ENCODE data around the gene DISC1.
A peak's percentile ranks its signal among the peaks of the same experiment; 100 is the strongest.

The DISC1 gene

GRCh38 chr1:231674575-231674974 lies 48.0 kb downstream of the DISC1 start:
- no peak for DNase-seq

GRCh38 chr1:231676487-231676886 lies 49.9 kb downstream of the DISC1 start:
- DNase-seq: no peak

- no peak for DNase-seq
These were observed 50.9 kb downstream of the DISC1 start for GRCh38 chr1:231677442-231677841.

GRCh38 chr1:231678011-231678432 lies 51.4 kb downstream of the DISC1 start:
- no peak for DNase-seq

- no peak for DNase-seq
These were observed 52.5 kb downstream of the DISC1 start for GRCh38 chr1:231679109-231679508.

GRCh38 chr1:231681006-231681405 lies 54.4 kb downstream of the DISC1 start:
- no peak for DNase-seq

- DNase-seq: no peak
These were observed 56.2 kb downstream of the DISC1 start for GRCh38 chr1:231682779-231683178.

GRCh38 chr1:231683439-231684165 lies 57.0 kb downstream of the DISC1 start:
- peak; percentile 62 for DNase-seq

GRCh38 chr1:231684356-231685244 lies 58.0 kb downstream of the DISC1 start:
- peak; percentile 92 for DNase-seq

GRCh38 chr1:231686384-231686783 lies 59.8 kb downstream of the DISC1 start:
- no peak for DNase-seq

GRCh38 chr1:231688989-231689388 lies 62.4 kb downstream of the DISC1 start:
- DNase-seq: no peak

GRCh38 chr1:231690059-231690458 lies 63.5 kb downstream of the DISC1 start:
- no peak for DNase-seq

GRCh38 chr1:231691618-231692259 lies 65.1 kb downstream of the DISC1 start:
- no peak for DNase-seq

GRCh38 chr1:231693361-231694074 lies 66.9 kb downstream of the DISC1 start:
- DNase-seq: no peak

GRCh38 chr1:231694075-231694431 lies 67.5 kb downstream of the DISC1 start:
- DNase-seq: no peak

- no peak for DNase-seq
These were observed 68.0 kb downstream of the DISC1 start for GRCh38 chr1:231694465-231695077.

- no peak for DNase-seq
These were observed 69.1 kb downstream of the DISC1 start for GRCh38 chr1:231695439-231696255.

- DNase-seq: no peak
These were observed 73.2 kb downstream of the DISC1 start for GRCh38 chr1:231699784-231700183.

- no peak for DNase-seq
These were observed 74.7 kb downstream of the DISC1 start for GRCh38 chr1:231701306-231701705.

- no peak for DNase-seq
These were observed 75.7 kb downstream of the DISC1 start for GRCh38 chr1:231702331-231702730.

GRCh38 chr1:231702804-231703203 lies 76.2 kb downstream of the DISC1 start:
- no peak for DNase-seq

Data from NCI-H2029 treated with DMSO at 0.1 percent for 48 hours (cell line).